RWPE1 (cell line): ENCODE measurements around the gene SDC1.

Experiments used
- CTCF ChIA-PET: fragments of 350-600 bp; sonication (Branson Sonifier 250); formaldehyde crosslinking; extraction: SDS; loops from one replicate; lab custom pipeline; 2021; lab: Yijun Ruan, JAX
- POLR2A ChIA-PET: fragments of 400-600 bp; formaldehyde crosslinking; extraction: SDS; loops from one replicate; lab custom pipeline; 2020; ENCODE audit warnings: antibody characterized with exemption; ENCODE audit not compliant: low non-redundant PET; lab: Yijun Ruan, JAX
- DNase-seq: peaks from one replicate; pipeline ENCODE4 v3.0.0; 2012; ENCODE audit warnings: low spot score
- H3K27ac ChIP-seq: fragments of 450-650 bp; 2 replicates; pipeline ENCODE4 v1.5.1; 2017
- TF ChIP-seq, protein P1 (sequence below): fragments of 450-650 bp; conservative IDR thresholded peaks from 2 replicates; pipeline ENCODE4 v1.5.1; 2017; ENCODE audit warnings: low read depth, mild to moderate bottlenecking

The SDC1 gene

GRCh38 chr2:20179755-20180594 is 45.0 kb downstream of the SDC1 start:
- TF ChIP-seq, protein P1, sequence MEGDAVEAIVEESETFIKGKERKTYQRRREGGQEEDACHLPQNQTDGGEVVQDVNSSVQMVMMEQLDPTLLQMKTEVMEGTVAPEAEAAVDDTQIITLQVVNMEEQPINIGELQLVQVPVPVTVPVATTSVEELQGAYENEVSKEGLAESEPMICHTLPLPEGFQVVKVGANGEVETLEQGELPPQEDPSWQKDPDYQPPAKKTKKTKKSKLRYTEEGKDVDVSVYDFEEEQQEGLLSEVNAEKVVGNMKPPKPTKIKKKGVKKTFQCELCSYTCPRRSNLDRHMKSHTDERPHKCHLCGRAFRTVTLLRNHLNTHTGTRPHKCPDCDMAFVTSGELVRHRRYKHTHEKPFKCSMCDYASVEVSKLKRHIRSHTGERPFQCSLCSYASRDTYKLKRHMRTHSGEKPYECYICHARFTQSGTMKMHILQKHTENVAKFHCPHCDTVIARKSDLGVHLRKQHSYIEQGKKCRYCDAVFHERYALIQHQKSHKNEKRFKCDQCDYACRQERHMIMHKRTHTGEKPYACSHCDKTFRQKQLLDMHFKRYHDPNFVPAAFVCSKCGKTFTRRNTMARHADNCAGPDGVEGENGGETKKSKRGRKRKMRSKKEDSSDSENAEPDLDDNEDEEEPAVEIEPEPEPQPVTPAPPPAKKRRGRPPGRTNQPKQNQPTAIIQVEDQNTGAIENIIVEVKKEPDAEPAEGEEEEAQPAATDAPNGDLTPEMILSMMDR, result peak; percentile 58
- ChIA-PET POLR2A (interaction anchor here (0.7 kb wide), 1 partner anchor 71 kb away, joined by 3 read pairs; no protein-coding TSS in a partner anchor), CTCF (interaction anchor here (0.6 to 2.8 kb wide), 11 partner anchors 11 to 111 kb away, joined by 3 to 12 read pairs (median 4); partner anchors contain the start of gene SDC1)

GRCh38 chr2:20179466-20179754 is 45.5 kb downstream of the SDC1 start:
- ChIA-PET POLR2A (interaction anchor here (0.7 kb wide), 1 partner anchor 70 kb away, joined by 3 read pairs; no protein-coding TSS in a partner anchor), CTCF (interaction anchor here (0.6 to 2.8 kb wide), 9 partner anchors 10 to 112 kb away, joined by 3 to 12 read pairs (median 4); partner anchors contain the start of gene SDC1)
- TF ChIP-seq, protein P1, result no peak
- peak overlapping the region; percentile 99 for H3K27ac ChIP-seq
- no peak for DNase-seq

More at GRCh38 chr2:20179755-20180594, 45.0 kb downstream of the SDC1 start:
- H3K27ac ChIP-seq, result peak overlapping the region; percentile 99
- DNase-seq, result peak; percentile 90

GRCh38 chr2:20178666-20179465 is 46.1 kb downstream of the SDC1 start:
- CTCF ChIA-PET, result interaction anchor here (0.6 to 2.8 kb wide), 7 partner anchors 9 to 112 kb away, joined by 3 to 12 read pairs (median 4); partner anchors contain the start of gene SDC1
- peak overlapping the region; percentile 99 for H3K27ac ChIP-seq
- POLR2A ChIA-PET, result interaction anchor here (0.7 kb wide), 1 partner anchor 70 kb away, joined by 3 read pairs; no protein-coding TSS in a partner anchor
- TF ChIP-seq, protein P1, result no peak
- DNase-seq, result no peak

DNA sequence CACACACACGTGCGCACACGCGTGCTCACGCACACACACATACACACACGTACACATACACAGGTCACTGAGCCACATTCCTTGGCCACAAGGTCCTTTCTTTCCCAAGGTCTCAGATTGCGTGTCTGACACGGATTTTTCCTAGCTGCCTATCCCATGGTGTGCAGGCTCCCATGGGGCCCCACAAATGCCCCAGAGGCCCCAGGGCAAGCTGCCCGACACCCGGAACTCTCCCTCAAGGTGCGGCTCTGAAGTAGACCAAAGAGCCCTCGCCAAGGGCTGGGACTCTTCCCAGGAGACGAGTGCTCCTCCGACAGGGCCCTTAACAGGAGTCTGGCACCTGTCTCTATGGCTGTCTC is 46.7 kb downstream of the SDC1 start:
- POLR2A ChIA-PET, result no interaction called here

GRCh38 chr2:20177556-20178248 is 47.2 kb downstream of the SDC1 start:
- no peak for DNase-seq
- ChIA-PET POLR2A (no interaction called here), CTCF (interaction anchor here (0.7 to 1.9 kb wide), 2 partner anchors 47 to 54 kb away, joined by 3 to 4 read pairs; partner anchors contain the start of gene SDC1)
- H3K27ac ChIP-seq, result peak overlapping the region; percentile 99
- TF ChIP-seq, protein P1, result no peak

More for the DNA sequence above, 46.7 kb downstream of the SDC1 start:
- no peak for DNase-seq
- H3K27ac ChIP-seq, result peak overlapping the region; percentile 99
- CTCF ChIA-PET, result interaction anchor here (0.7 to 1.9 kb wide), 2 partner anchors 47 to 54 kb away, joined by 3 to 4 read pairs; partner anchors contain the start of gene SDC1
- TF ChIP-seq, protein P1, result no peak
